ENCODE measurements around the gene SLC7A4. TPM values are rescaled to one million over a fixed set of nuclear protein-coding genes. Genes with fewer than 3 reads are reported as not detected.

The SLC7A4 gene
- total RNA-seq, 3 donors from 2014 or later = 1.6 to 2.4 (median 2.0) TPM

GRCh38 chr22:21016644-21017420 lies 15.5 kb downstream of the SLC7A4 start:
- H3K4me1 ChIP-seq = peaks cover 7 to 8% of the 10 kb centered on the region in 2 donors
- H3K27ac ChIP-seq = no peak overlapping the region
- intact Hi-C loops (cut with DNase I; ENCODE audit: low total_unique reads) = no loop called here
- H3K36me3 ChIP-seq = no peaks in the 10 kb centered on the region
- DNase-seq (ENCODE audit: low spot score in 2 of 2) = no peak
- H3K9me3 ChIP-seq = no peaks in the 10 kb centered on the region
- H3K27me3 ChIP-seq = no peaks in the 10 kb centered on the region
- TF ChIP-seq POLR2A (IDR thresholded peaks at IDR 0.05) (no peak), POLR2AphosphoS5 (IDR thresholded peaks at IDR 0.05) (no peak), CTCF (IDR thresholded peaks at IDR 0.05) (no peak)
- H3K4me3 ChIP-seq = no peak overlapping the region

GRCh38 chr22:21015466-21016006 lies 16.8 kb downstream of the SLC7A4 start:
- peaks cover 7 to 8% of the 10 kb centered on the region in 2 donors for H3K4me1 ChIP-seq
- H3K9me3 ChIP-seq = no peaks in the 10 kb centered on the region
- H3K36me3 ChIP-seq = no peaks in the 10 kb centered on the region
- no peaks in the 10 kb centered on the region for H3K27me3 ChIP-seq
- H3K27ac ChIP-seq = peak overlapping the region in 1 of 2 donors; percentile 84
- no peak overlapping the region for H3K4me3 ChIP-seq
- TF ChIP-seq POLR2A (IDR thresholded peaks at IDR 0.05) = no peak
- no peak for TF ChIP-seq CTCF (IDR thresholded peaks at IDR 0.05)
- no peak for TF ChIP-seq POLR2AphosphoS5 (IDR thresholded peaks at IDR 0.05)
- no peak for DNase-seq (ENCODE audit: low spot score in 2 of 2)
- intact Hi-C loops (cut with DNase I; ENCODE audit: low total_unique reads) = no loop called here

- no peaks in the 10 kb centered on the region for H3K36me3 ChIP-seq
- H3K4me3 ChIP-seq = peak within 1 kb of the TSS; percentile 42 to 70 (median 50)
- H3K9me3 ChIP-seq = no peaks in the 10 kb centered on the region
- peaks cover 7 to 8% of the 10 kb centered on the region in 2 donors for H3K4me1 ChIP-seq
- H3K27me3 ChIP-seq = no peaks in the 10 kb centered on the region
- H3K27ac ChIP-seq = peak within 1 kb of the TSS; percentile 61 to 84
- intact Hi-C loops (cut with DNase I; ENCODE audit: low total_unique reads) = no loop called here
- no peak for DNase-seq (ENCODE audit: low spot score in 2 of 2)
- no peak for TF ChIP-seq POLR2A (IDR thresholded peaks at IDR 0.05)
- TF ChIP-seq POLR2AphosphoS5 (IDR thresholded peaks at IDR 0.05) = no peak
- TF ChIP-seq CTCF (IDR thresholded peaks at IDR 0.05) = no peak
These were observed 17.5 kb downstream of the SLC7A4 start, which contains the start of gene P2RX6 for GRCh38 chr22:21014726-21015465. Gene P2RX6, plus strand, starts transcription at chr22:21015165. Its CDS starts 10 bp downstream, at chr22:21015175.

- DNase-seq (ENCODE audit: low spot score in 2 of 2) = peak in 1 of 2 donors; percentile 62
- intact Hi-C loops (cut with DNase I; ENCODE audit: low total_unique reads) = no loop called here
- TF ChIP-seq CTCF (IDR thresholded peaks at IDR 0.05) (no peak), POLR2AphosphoS5 (IDR thresholded peaks at IDR 0.05) (peak in 1 of 3 donors; percentile 6)
- peaks cover 7 to 8% of the 10 kb centered on the region in 2 donors for H3K4me1 ChIP-seq
- peak overlapping the region; percentile 42 to 70 (median 50) for H3K4me3 ChIP-seq
- no peaks in the 10 kb centered on the region for H3K27me3 ChIP-seq
- H3K9me3 ChIP-seq = no peaks in the 10 kb centered on the region
- peak overlapping the region; percentile 61 to 84 for H3K27ac ChIP-seq
- no peaks in the 10 kb centered on the region for H3K36me3 ChIP-seq
These were observed 18.1 kb downstream of the SLC7A4 start for GRCh38 chr22:21014202-21014725.
